DND-41 (cell line): ENCODE results near the gene GPHN.

Experiments used
- EZH2 ChIP-seq: IDR thresholded peaks from 3 replicates; pipeline ENCODE4 v1.6.1; 2012; ENCODE audit warnings: borderline replicate concordance, low read depth, mild to moderate bottlenecking, moderate library complexity, low read length, inconsistent platforms; ENCODE audit not compliant: severe bottlenecking
- TF ChIP-seq, protein P1 (sequence below): IDR thresholded peaks from 2 replicates; pipeline ENCODE4 v1.5.1; 2012; ENCODE audit warnings: borderline replicate concordance, low read length, moderate library complexity, mild to moderate bottlenecking; ENCODE audit not compliant: poor library complexity, severe bottlenecking; ENCODE audit errors: extremely low read depth

DNA sequence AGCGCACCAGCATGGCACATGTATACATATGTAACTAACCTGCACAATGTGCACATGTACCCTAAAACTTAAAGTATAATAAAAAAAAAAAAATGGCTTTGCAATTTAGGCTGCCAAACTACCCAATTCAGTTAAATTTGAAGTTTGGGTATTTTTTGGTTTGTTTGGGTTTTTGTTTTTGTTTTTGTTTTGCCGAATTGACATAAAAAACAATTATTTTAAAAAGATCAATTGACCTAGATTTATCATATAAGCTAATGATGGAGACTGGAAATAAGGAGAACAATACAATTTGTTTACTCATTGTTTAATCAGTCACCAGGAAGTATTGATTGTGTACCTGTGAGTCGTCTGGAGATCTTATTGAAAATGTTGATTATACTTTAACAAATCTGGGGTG is 619.2 kb downstream of the GPHN start:
- TF ChIP-seq EZH2: no peak
- TF ChIP-seq, protein P1, sequence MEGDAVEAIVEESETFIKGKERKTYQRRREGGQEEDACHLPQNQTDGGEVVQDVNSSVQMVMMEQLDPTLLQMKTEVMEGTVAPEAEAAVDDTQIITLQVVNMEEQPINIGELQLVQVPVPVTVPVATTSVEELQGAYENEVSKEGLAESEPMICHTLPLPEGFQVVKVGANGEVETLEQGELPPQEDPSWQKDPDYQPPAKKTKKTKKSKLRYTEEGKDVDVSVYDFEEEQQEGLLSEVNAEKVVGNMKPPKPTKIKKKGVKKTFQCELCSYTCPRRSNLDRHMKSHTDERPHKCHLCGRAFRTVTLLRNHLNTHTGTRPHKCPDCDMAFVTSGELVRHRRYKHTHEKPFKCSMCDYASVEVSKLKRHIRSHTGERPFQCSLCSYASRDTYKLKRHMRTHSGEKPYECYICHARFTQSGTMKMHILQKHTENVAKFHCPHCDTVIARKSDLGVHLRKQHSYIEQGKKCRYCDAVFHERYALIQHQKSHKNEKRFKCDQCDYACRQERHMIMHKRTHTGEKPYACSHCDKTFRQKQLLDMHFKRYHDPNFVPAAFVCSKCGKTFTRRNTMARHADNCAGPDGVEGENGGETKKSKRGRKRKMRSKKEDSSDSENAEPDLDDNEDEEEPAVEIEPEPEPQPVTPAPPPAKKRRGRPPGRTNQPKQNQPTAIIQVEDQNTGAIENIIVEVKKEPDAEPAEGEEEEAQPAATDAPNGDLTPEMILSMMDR: no peak
